Measurements from ENCODE around the gene KCNQ4. TPM values are rescaled to one million over a fixed set of nuclear protein-coding genes. Genes with fewer than 3 reads are reported as not detected.

KCNQ4 gene
- total RNA-seq, 2 donors from 2014 or later, result 0.45 to 1.5 TPM

DNA sequence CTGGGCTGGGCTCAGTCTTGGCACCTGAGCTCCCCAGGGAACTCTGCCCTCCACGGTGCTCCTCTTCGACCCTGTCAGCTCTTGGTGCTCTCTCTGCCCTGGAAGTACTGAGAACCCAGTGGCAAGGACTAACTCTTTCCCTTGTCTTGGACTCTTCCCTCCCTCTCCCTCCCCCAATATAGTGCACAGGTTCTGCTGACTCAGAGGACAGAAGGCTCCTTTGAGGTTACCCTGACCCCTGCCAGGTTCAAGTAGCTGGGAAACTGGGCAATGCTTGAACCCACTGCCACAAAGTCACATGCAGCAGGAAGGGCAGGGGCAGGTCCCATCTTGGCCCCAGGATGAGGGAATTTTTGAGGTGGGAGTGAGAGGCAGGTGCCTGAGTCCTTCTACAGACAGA is 20.3 kb downstream of the KCNQ4 start:
- Mint-ChIP-seq H3K9me3 (no peaks in the 10 kb centered on the region), H3K27me3 (no peaks in the 10 kb centered on the region), H3K36me3 (ENCODE audit: low read depth) (no peaks in the 10 kb centered on the region), H3K27ac (no peak overlapping the region), H3K4me3 (no peak overlapping the region), H3K4me1 (peaks cover 11% of the 10 kb centered on the region)
- no peak for ATAC-seq (replicated peaks)

DNA sequence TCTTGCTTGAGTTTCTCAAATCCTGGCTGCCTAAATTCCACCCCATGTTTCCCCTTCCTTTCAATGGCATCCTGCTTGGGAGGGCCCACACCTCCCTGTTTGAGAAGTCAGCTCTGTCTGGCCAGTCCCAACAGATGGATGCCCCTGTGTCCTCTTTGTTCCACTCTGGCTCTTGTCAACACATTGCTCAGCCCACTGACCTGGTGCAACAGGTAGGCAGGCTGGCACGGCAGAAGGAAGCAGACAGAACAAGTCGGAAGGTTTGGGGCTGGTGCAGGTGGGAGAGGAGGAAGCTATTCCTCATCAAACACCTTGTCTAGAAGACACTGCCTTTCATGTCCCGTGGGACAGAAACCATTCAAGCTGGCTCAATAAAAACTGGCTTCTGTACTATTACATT is 22.7 kb downstream of the KCNQ4 start:
- Mint-ChIP-seq H3K27ac (no peak overlapping the region), H3K4me1 (peaks cover 23% of the 10 kb centered on the region)
- ATAC-seq (replicated peaks), result no peak

DNA sequence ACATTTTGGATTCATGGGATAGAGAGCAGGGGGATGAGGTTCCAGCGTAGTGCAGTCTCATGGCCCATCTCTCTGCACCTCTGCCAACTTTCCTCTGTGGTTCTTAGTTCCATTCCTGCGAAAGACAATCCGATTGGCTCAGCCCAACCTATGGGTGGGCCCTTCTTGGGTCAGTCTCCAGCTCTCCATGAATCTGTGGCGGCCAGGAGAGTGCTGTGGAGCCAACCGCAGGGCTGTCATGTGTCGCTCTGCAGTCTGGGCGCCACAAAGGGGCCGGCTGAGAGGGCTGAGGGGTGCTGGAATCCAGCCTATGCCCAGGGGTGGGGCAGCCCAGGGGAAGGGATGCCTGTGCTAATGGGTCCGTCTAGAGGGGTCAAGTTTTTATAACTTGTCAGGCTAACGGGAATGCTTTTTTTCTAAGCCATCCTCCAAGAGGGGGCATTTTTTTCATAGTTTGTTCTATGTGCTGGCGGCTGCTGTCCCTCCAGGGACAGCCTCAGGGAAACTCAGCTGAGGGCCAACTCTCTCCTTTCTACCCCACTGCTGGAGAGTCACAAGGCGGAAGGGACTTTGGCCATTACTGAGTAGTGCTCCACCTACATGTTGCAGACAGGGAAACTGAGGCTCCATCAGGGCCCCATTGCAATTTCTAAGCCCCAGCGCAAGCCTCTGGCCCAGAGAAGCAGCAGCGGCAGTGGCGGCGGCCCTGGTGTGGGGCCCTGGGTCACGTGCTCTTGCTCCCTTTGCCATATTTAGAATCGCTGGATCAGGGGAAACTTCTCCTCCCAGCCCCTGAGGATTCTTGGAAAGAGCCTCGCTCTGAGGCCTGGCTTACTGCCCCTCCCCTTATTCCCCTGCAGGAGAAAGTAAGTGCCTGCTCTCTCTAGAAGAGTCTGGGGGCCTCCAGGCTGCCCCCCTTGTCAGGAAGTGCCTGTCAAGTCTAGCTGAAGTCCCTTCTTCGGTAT is 23.4 kb downstream of the KCNQ4 start:
- no peak overlapping the region for H3K27ac Mint-ChIP-seq
- H3K27me3 Mint-ChIP-seq, result no peaks in the 10 kb centered on the region
- no peak for ATAC-seq (replicated peaks)

More for the DNA sequence above, 22.7 kb downstream of the KCNQ4 start:
- Mint-ChIP-seq H3K36me3 (ENCODE audit: low read depth) (no peaks in the 10 kb centered on the region), H3K4me3 (no peak overlapping the region), H3K27me3 (no peaks in the 10 kb centered on the region), H3K9me3 (peaks cover 4% of the 10 kb centered on the region)

DNA sequence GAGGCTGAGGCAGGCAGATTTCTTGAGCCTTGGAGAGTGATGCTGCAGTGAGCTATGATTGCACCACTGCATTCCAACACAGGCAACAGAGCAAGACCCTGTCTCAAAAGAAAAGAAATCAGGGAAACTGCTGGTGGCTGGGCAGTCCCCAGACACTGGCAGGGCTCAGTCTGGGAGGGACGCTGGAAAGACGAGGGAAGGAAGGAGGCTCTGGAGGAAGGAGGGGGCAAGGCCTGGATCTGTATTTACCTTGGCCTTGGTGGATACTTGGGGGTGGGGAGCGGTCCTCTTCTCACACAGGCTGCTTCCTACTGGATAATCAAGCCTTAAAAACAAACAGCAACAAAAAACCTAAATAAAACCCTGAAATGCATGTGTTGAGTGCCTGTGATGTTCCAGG is 24.4 kb downstream of the KCNQ4 start:
- no peak for ATAC-seq (replicated peaks)
- H3K27ac Mint-ChIP-seq, result no peak overlapping the region
- H3K4me1 Mint-ChIP-seq, result peaks cover 19% of the 10 kb centered on the region
- H3K4me3 Mint-ChIP-seq, result no peak overlapping the region
- no peaks in the 10 kb centered on the region for H3K27me3 Mint-ChIP-seq
- no peaks in the 10 kb centered on the region for H3K36me3 Mint-ChIP-seq (ENCODE audit: low read depth)
- H3K9me3 Mint-ChIP-seq, result peaks cover 4% of the 10 kb centered on the region

More for the DNA sequence above, 23.4 kb downstream of the KCNQ4 start:
- Mint-ChIP-seq H3K9me3 (peaks cover 4% of the 10 kb centered on the region), H3K4me3 (no peak overlapping the region), H3K4me1 (peaks cover 19% of the 10 kb centered on the region), H3K36me3 (ENCODE audit: low read depth) (no peaks in the 10 kb centered on the region)

DNA sequence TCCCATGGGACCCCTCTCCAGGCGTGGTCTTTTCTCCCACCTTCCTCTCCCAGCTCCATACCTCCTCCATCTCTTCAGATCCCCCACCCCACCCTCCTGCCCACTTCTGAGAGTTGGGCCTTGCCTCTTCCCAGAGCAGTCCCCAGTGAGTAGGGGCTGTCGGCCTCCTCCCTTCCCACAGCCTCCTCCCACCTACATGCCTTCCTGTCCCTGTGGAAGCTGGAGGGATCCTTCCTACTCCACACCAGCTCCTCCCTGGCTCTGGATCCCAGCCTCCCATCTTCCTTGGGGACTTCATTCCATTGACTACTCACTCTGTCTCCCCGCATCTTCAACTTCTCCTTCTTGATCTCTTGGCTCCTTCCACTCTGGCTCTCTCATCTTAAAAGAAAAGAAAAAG is 24.9 kb downstream of the KCNQ4 start:
- Mint-ChIP-seq H3K27me3 (no peaks in the 10 kb centered on the region), H3K9me3 (peaks cover 4% of the 10 kb centered on the region), H3K4me1 (peaks cover 19% of the 10 kb centered on the region), H3K36me3 (ENCODE audit: low read depth) (no peaks in the 10 kb centered on the region), H3K27ac (peak overlapping the region; percentile 69), H3K4me3 (peak overlapping the region; percentile 32)
- ATAC-seq (replicated peaks), result no peak

GRCh38 chr1:40808909-40809308 is 25.3 kb downstream of the KCNQ4 start:
- Mint-ChIP-seq H3K27ac (peak overlapping the region; percentile 69), H3K36me3 (ENCODE audit: low read depth) (no peaks in the 10 kb centered on the region), H3K27me3 (no peaks in the 10 kb centered on the region)

DNA sequence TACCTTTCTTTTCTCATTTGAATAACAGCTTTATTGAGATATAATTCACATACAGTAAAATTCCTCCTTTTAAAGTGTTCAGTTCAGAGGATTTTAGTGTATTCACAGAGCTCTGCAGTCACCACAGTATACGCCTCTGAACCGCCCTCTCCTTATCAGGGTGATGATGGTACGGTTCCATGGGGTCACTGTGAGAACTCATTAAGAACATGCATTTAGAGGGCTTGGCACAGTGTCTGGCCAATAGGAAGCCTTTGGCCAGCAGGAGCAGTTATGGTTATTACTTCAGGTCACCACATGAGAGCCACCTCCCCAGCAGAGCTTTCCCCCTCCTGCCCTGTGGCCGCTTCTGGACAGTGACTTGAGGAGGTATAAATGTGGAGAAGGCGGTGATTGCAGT is 27.3 kb downstream of the KCNQ4 start:
- H3K4me1 Mint-ChIP-seq, result peaks cover 19% of the 10 kb centered on the region
- no peak overlapping the region for H3K4me3 Mint-ChIP-seq
- peak overlapping the region; percentile 69 for H3K27ac Mint-ChIP-seq
- peaks cover 4% of the 10 kb centered on the region for H3K9me3 Mint-ChIP-seq
- ATAC-seq (replicated peaks), result no peak
- no peaks in the 10 kb centered on the region for H3K27me3 Mint-ChIP-seq
- H3K36me3 Mint-ChIP-seq (ENCODE audit: low read depth), result no peaks in the 10 kb centered on the region

More at GRCh38 chr1:40808909-40809308, 25.3 kb downstream of the KCNQ4 start:
- ATAC-seq (replicated peaks), result no peak
- Mint-ChIP-seq H3K4me3 (peak overlapping the region; percentile 32), H3K9me3 (peaks cover 4% of the 10 kb centered on the region), H3K4me1 (peaks cover 19% of the 10 kb centered on the region)

GRCh38 chr1:40815420-40815819 is 31.8 kb downstream of the KCNQ4 start:
- H3K27ac Mint-ChIP-seq, result no peak overlapping the region
- H3K4me3 Mint-ChIP-seq, result no peak overlapping the region
- no peak for ATAC-seq (replicated peaks)
- no peaks in the 10 kb centered on the region for H3K27me3 Mint-ChIP-seq
- H3K36me3 Mint-ChIP-seq (ENCODE audit: low read depth), result no peaks in the 10 kb centered on the region
- H3K4me1 Mint-ChIP-seq, result peaks cover under 1% of the 10 kb centered on the region
- no peaks in the 10 kb centered on the region for H3K9me3 Mint-ChIP-seq

DNA sequence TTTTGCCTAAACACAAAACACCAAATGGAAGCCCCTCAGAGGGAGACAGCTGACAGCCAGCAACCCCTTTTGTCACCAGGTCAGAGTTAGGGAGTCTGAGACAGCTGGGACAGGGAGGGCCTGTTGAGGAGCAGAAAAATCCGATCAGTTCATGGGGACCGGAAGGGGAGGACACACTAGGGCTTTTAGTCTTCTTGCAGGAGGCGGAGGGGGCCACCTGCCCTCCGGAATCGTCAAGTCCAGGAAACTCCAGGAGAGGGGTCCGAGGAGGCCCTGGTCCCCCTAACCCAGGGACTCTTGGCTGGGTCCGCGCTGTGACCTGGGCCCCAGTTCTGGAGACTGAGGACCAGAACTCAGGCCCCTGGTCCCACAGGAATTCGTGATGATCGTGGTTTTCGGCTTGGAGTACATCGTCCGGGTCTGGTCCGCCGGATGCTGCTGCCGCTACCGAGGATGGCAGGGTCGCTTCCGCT is 34.2 kb downstream of the KCNQ4 start:
- no peak overlapping the region for H3K27ac Mint-ChIP-seq
- H3K4me3 Mint-ChIP-seq, result peak overlapping the region; percentile 79
- H3K27me3 Mint-ChIP-seq, result no peaks in the 10 kb centered on the region
- no peaks in the 10 kb centered on the region for H3K36me3 Mint-ChIP-seq (ENCODE audit: low read depth)
- no peak for ATAC-seq (replicated peaks)
- H3K4me1 Mint-ChIP-seq, result no peaks in the 10 kb centered on the region
- H3K9me3 Mint-ChIP-seq, result no peaks in the 10 kb centered on the region

DNA sequence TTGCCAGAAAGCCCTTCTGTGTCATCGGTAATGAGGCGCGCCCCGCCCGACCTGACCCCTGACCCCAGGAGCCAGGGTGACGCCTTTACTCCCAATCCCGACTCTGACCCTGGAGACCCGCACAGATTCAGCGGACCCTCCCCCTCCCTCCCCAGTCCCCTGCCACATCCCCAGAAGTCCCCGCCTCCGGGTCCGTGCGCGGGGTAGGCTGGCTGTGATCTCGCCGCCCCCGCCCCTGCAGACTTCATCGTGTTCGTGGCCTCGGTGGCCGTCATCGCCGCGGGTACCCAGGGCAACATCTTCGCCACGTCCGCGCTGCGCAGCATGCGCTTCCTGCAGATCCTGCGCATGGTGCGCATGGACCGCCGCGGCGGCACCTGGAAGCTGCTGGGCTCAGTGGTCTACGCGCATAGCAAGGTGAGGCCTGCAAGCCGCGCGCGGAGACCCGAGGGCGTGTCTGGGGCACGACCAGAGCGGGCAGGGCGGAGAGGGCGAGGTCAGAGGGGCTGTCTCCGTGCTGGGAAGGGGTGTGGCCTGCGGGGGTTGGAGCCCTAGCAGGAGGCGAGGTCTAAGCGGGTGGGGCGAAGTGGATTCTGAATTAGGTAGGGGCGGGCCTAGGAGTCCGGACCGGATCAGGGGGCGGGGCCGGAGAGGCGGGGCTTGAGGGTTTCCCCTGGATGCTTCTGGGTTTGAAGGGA is 34.8 kb downstream of the KCNQ4 start:
- Mint-ChIP-seq H3K4me1 (no peaks in the 10 kb centered on the region), H3K9me3 (no peaks in the 10 kb centered on the region), H3K36me3 (ENCODE audit: low read depth) (no peaks in the 10 kb centered on the region), H3K4me3 (peak overlapping the region; percentile 79), H3K27me3 (no peaks in the 10 kb centered on the region), H3K27ac (peak overlapping the region; percentile 50)
- ATAC-seq (replicated peaks), result peak; percentile 99

DNA sequence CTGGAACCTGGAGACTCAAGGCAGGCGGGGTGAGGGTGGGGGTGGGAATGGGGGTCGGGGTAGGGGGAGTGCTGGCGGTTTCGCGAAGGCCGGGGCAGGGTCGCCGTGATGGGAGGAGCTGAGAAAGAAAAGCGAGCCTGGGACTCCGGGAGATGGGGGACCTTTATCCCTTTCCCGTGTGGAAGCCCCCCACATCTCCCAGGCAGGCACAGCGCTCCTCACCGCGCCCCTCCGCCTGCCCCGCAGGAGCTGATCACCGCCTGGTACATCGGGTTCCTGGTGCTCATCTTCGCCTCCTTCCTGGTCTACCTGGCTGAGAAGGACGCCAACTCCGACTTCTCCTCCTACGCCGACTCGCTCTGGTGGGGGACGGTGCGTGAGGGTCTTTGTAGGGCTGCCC is 35.5 kb downstream of the KCNQ4 start:
- Mint-ChIP-seq H3K36me3 (ENCODE audit: low read depth) (no peaks in the 10 kb centered on the region), H3K4me1 (no peaks in the 10 kb centered on the region), H3K27ac (peak overlapping the region; percentile 65), H3K4me3 (peak overlapping the region; percentile 79), H3K9me3 (no peaks in the 10 kb centered on the region), H3K27me3 (no peaks in the 10 kb centered on the region)
- no peak for ATAC-seq (replicated peaks)

- H3K36me3 Mint-ChIP-seq (ENCODE audit: low read depth), result no peaks in the 10 kb centered on the region
- no peak for ATAC-seq (replicated peaks)
- H3K4me3 Mint-ChIP-seq, result peak overlapping the region; percentile 79
- no peaks in the 10 kb centered on the region for H3K27me3 Mint-ChIP-seq
- no peak overlapping the region for H3K27ac Mint-ChIP-seq
- peaks cover 6% of the 10 kb centered on the region for H3K4me1 Mint-ChIP-seq
- H3K9me3 Mint-ChIP-seq, result no peaks in the 10 kb centered on the region
Measured at GRCh38 chr1:40820251-40820797, 36.7 kb downstream of the KCNQ4 start.

- no peak overlapping the region for H3K27ac Mint-ChIP-seq
- H3K4me1 Mint-ChIP-seq, result peaks cover 8% of the 10 kb centered on the region
- H3K27me3 Mint-ChIP-seq, result no peaks in the 10 kb centered on the region
- no peak overlapping the region for H3K4me3 Mint-ChIP-seq
- no peaks in the 10 kb centered on the region for H3K36me3 Mint-ChIP-seq (ENCODE audit: low read depth)
- no peak for ATAC-seq (replicated peaks)
- no peaks in the 10 kb centered on the region for H3K9me3 Mint-ChIP-seq
Measured at GRCh38 chr1:40820911-40821693, 37.5 kb downstream of the KCNQ4 start.

GRCh38 chr1:40822890-40823289 is 39.3 kb downstream of the KCNQ4 start:
- Mint-ChIP-seq H3K27me3 (no peaks in the 10 kb centered on the region), H3K36me3 (ENCODE audit: low read depth) (no peaks in the 10 kb centered on the region), H3K4me3 (no peak overlapping the region), H3K27ac (no peak overlapping the region), H3K4me1 (peaks cover 11% of the 10 kb centered on the region), H3K9me3 (no peaks in the 10 kb centered on the region)
- no peak for ATAC-seq (replicated peaks)

Data from activated T-helper 17 cell treated with anti-CD3 and anti-CD28 coated beads, Interleukin-2, amount 50 U/mL, for 72 hours (primary cell).